ENCODE data around the gene CCDC177. TPM values are rescaled to one million over a fixed set of nuclear protein-coding genes. Genes with fewer than 3 reads are reported as not detected.

CCDC177 gene
- total RNA-seq, 4 donors from 2014 or later = 0.13 to 0.34 TPM; not detected in 2

- TF ChIP-seq EP300 (IDR thresholded peaks at IDR 0.05) (no peak), CTCF (IDR thresholded peaks at IDR 0.05) (no peak), POLR2AphosphoS5 (IDR thresholded peaks at IDR 0.05) (no peak), POLR2A (IDR thresholded peaks at IDR 0.05) (no peak)
- 56% methylated on average over 3 of the region's 3 CpGs for WGBS
- Histone ChIP-seq H3K4me1 (peaks cover 10% of the 10 kb centered on the region), H3K9me3 (no peaks in the 10 kb centered on the region), H3K27me3 (no peaks in the 10 kb centered on the region), H3K27ac (peak overlapping the region; percentile 46), H3K36me3 (no peaks in the 10 kb centered on the region), H3K4me3 (no peak overlapping the region)
- DNase-seq (ENCODE audit: low spot score in 2 of 2) = no peak
Measured at GRCh38 chr14:69532561-69533340, 41.9 kb downstream of the CCDC177 start.

GRCh38 chr14:69531135-69531534 lies 43.5 kb downstream of the CCDC177 start:
- H3K36me3 ChIP-seq = no peaks in the 10 kb centered on the region
- no peaks in the 10 kb centered on the region for H3K27me3 ChIP-seq
- no peak for DNase-seq (ENCODE audit: low spot score in 2 of 2)
- H3K9me3 ChIP-seq = no peaks in the 10 kb centered on the region
- TF ChIP-seq CTCF (IDR thresholded peaks at IDR 0.05) (no peak), POLR2A (IDR thresholded peaks at IDR 0.05) (no peak), POLR2AphosphoS5 (IDR thresholded peaks at IDR 0.05) (no peak), EP300 (IDR thresholded peaks at IDR 0.05) (no peak)
- H3K4me1 ChIP-seq = peaks cover 10% of the 10 kb centered on the region
- H3K27ac ChIP-seq = peak overlapping the region; percentile 32
- whole genome bisulfite sequencing = 62% methylated on average over 3 of the region's 3 CpGs
- H3K4me3 ChIP-seq = no peak overlapping the region

- no peak for TF ChIP-seq CTCF (IDR thresholded peaks at IDR 0.05)
- TF ChIP-seq EP300 (IDR thresholded peaks at IDR 0.05) = no peak
- TF ChIP-seq POLR2A (IDR thresholded peaks at IDR 0.05) = no peak
- TF ChIP-seq POLR2AphosphoS5 (IDR thresholded peaks at IDR 0.05) = no peak
- H3K36me3 ChIP-seq = no peaks in the 10 kb centered on the region
- H3K27ac ChIP-seq = no peak overlapping the region
- H3K4me3 ChIP-seq = no peak overlapping the region
- no peaks in the 10 kb centered on the region for H3K9me3 ChIP-seq
- 57% methylated on average over 4 of the region's 4 CpGs for WGBS
- DNase-seq (ENCODE audit: low spot score in 2 of 2) = no peak
- peaks cover 5% of the 10 kb centered on the region for H3K4me1 ChIP-seq
- no peaks in the 10 kb centered on the region for H3K27me3 ChIP-seq
Measured at GRCh38 chr14:69530095-69530494, 44.6 kb downstream of the CCDC177 start.

- TF ChIP-seq POLR2A (IDR thresholded peaks at IDR 0.05) (no peak), EP300 (IDR thresholded peaks at IDR 0.05) (no peak), POLR2AphosphoS5 (IDR thresholded peaks at IDR 0.05) (no peak), CTCF (IDR thresholded peaks at IDR 0.05) (no peak)
- Histone ChIP-seq H3K4me3 (no peak overlapping the region), H3K9me3 (no peaks in the 10 kb centered on the region), H3K36me3 (no peaks in the 10 kb centered on the region), H3K27ac (no peak overlapping the region), H3K4me1 (peaks cover 5% of the 10 kb centered on the region), H3K27me3 (no peaks in the 10 kb centered on the region)
- WGBS = 91% methylated on average over 3 of the region's 3 CpGs
- no peak for DNase-seq (ENCODE audit: low spot score in 2 of 2)
Measured at GRCh38 chr14:69529563-69529962, 45.1 kb downstream of the CCDC177 start.

- no peak for TF ChIP-seq POLR2AphosphoS5 (IDR thresholded peaks at IDR 0.05)
- TF ChIP-seq EP300 (IDR thresholded peaks at IDR 0.05) = no peak
- TF ChIP-seq POLR2A (IDR thresholded peaks at IDR 0.05) = no peak
- no peak for TF ChIP-seq CTCF (IDR thresholded peaks at IDR 0.05)
- DNase-seq (ENCODE audit: low spot score in 2 of 2) = no peak
- no peak overlapping the region for H3K27ac ChIP-seq
- H3K9me3 ChIP-seq = no peaks in the 10 kb centered on the region
- peaks cover 5% of the 10 kb centered on the region for H3K4me1 ChIP-seq
- H3K27me3 ChIP-seq = no peaks in the 10 kb centered on the region
- no peaks in the 10 kb centered on the region for H3K36me3 ChIP-seq
- 98% methylated on average over 5 of the region's 5 CpGs for WGBS
- no peak overlapping the region for H3K4me3 ChIP-seq
Measured at GRCh38 chr14:69528930-69529329, 45.7 kb downstream of the CCDC177 start.

All from suprapubic skin (tissue), 4 donors.